GM18517 (cell line): ENCODE data around the gene DNAH5.

Experiments
- ATAC-seq: cut with Tn5 transposase; IDR thresholded peaks from one replicate; pipeline ENCODE4 v1.9.1; 2021; ENCODE audit warnings: mild to moderate bottlenecking, moderate library complexity; ENCODE audit not compliant: unreplicated experiment

DNAH5 gene

GRCh38 chr5:13939638-13940037 is 4.8 kb downstream of the DNAH5 start:
- ATAC-seq = no peak

GRCh38 chr5:13934921-13935320 is 9.6 kb downstream of the DNAH5 start:
- ATAC-seq = no peak

GRCh38 chr5:13934125-13934524 is 10.4 kb downstream of the DNAH5 start:
- ATAC-seq = no peak

- ATAC-seq = no peak
These were observed 11.9 kb downstream of the DNAH5 start for GRCh38 chr5:13932561-13932960.

GRCh38 chr5:13932011-13932410 is 12.5 kb downstream of the DNAH5 start:
- ATAC-seq = no peak

- ATAC-seq = no peak
These were observed 13.8 kb downstream of the DNAH5 start for GRCh38 chr5:13930541-13931171.

- no peak for ATAC-seq
These were observed 17.8 kb downstream of the DNAH5 start for GRCh38 chr5:13926731-13927130.

- no peak for ATAC-seq
These were observed 22.9 kb downstream of the DNAH5 start for GRCh38 chr5:13921578-13921977.

GRCh38 chr5:13919786-13920185 is 24.7 kb downstream of the DNAH5 start:
- no peak for ATAC-seq

- no peak for ATAC-seq
These were observed 25.4 kb downstream of the DNAH5 start for GRCh38 chr5:13919087-13919486.

- ATAC-seq = no peak
These were observed 27.4 kb downstream of the DNAH5 start for GRCh38 chr5:13917061-13917460.

GRCh38 chr5:13913962-13914361 is 30.5 kb downstream of the DNAH5 start:
- no peak for ATAC-seq

- ATAC-seq = no peak
These were observed 33.7 kb downstream of the DNAH5 start for GRCh38 chr5:13910637-13911288.

GRCh38 chr5:13910201-13910600 is 34.3 kb downstream of the DNAH5 start:
- ATAC-seq = no peak

- no peak for ATAC-seq
These were observed 35.2 kb downstream of the DNAH5 start for GRCh38 chr5:13909271-13909670.

GRCh38 chr5:13898569-13898968 is 45.9 kb downstream of the DNAH5 start:
- no peak for ATAC-seq

GRCh38 chr5:13878357-13878756 is 66.1 kb downstream of the DNAH5 start:
- no peak for ATAC-seq

- ATAC-seq = no peak
These were observed 77.7 kb downstream of the DNAH5 start for GRCh38 chr5:13866792-13867191.

- ATAC-seq = no peak
These were observed 79.2 kb downstream of the DNAH5 start for GRCh38 chr5:13865312-13865711.

- no peak for ATAC-seq
These were observed 84.3 kb downstream of the DNAH5 start for GRCh38 chr5:13860146-13860545.

- no peak for ATAC-seq
These were observed 85.0 kb downstream of the DNAH5 start for GRCh38 chr5:13859270-13860065.
